GM18498 (cell line): ENCODE measurements around the gene CD52.
A peak's percentile ranks its signal among the peaks of the same experiment; 100 is the strongest.
"Not testable (repeated sequence)": the region's sequence is repeated elsewhere in the genome, so short reads cannot be mapped to it uniquely, and the experiment has no call there.

ENCODE experiments used
- ATAC-seq: cut with Tn5 transposase; IDR thresholded peaks from one replicate; pipeline ENCODE4 v1.9.1; 2021; ENCODE audit warnings: mild to moderate bottlenecking, moderate library complexity; ENCODE audit not compliant: unreplicated experiment

CD52 gene

DNA sequence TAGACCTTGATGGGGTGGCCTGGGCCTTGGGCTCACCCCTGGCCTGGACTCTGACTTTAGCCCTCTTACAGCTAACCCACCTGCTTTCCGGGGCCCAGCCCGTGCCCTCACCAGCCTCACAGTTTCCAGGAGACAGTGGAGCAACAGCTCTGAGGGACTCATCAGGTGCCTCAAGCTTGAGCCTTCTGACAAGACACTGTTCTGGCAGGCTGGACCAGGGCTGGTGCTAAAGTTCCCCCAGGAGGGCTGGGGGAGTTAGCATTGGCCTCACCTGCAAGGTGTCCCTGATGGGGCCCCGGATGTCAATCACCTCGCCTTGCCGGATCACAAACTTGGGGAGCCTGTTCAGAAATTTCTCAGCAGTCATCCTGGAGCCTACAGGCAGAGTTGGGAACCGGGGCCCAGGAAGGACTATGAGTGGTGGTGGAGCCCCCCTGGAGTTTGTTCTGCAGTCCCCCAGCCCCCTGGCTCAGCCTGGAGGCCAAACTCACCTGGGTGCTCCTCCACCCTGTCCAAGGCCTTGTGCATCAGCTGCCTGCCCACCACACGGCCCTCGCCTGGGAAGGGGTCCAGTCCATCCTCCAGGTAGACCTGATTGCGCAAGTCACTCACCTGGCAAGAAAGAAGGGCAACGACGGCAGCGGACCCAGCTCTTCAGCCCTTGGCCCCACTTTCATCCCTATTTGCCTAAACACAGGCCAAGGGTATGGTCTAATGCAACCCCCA, 33.7 kb upstream of the CD52 start:
- ATAC-seq, result no peak

DNA sequence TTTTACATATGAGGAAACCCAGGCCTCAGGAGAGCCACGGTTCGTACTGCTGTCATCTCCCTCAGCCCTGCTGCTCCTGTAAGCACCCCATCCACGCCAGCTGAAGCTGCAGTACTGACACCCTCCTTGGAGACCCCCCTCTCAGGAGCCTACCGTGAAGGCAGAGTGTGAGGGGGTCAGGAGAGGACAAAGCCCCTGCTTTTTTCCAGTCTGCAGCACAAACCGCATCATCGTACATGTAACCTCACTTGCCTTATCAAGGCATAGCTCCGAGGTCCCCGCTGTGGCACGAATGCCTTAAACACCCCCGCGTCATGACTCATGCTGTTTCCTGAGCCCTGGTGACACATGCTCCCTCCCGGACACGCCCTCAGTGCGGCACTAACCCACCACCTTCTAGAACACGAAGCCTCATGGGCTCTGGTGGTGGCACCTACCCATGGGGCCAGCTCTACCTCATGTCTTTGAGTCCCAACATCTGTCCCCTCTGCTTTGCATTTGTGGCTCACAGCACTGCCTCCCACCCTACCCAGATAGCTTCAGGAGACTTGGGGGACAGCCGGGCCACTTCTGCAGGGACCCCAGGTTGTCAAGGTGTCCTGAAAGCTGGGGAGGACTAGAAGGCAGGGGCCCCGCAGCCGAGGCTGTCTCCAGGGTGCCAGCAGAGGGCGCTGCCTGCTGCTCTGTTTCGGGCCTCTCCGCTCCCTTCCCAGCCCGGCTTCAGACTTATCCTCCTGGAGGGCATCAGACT, 33.0 kb upstream of the CD52 start:
- no peak for ATAC-seq

DNA sequence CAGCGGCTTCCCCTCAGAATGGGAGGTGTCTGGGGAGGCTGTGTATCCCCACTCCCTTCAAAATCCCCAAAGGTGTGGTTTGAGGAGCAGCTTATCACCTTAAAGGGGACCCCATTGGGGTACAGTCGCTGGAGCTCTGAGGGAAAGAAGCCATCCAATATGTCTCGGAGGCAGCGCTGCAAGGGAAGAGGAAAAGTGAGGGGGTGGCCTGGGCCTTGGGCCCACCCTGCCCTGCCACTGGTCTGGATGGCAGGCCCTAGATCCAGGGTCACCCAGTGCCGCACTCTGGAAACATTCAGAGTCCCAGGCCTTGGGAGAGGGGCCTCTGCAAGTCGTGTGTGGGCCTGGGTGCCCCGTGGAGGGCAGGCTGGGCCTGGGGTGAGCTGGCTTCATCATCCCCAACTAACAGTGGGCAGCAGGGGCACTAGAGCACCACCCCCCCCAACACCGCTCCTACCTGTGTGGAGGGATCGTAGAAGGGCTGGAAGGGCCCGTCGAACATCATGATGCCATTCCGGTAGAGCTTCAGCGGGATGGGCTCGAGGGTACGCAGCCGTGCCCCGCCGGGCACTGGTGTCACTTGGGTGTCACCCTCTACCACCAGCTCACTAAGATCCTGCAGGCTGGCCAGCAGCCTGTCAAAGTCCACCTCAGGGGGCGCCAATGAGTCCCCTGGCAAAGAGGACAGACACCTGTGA, 32.2 kb upstream of the CD52 start:
- no peak for ATAC-seq

DNA sequence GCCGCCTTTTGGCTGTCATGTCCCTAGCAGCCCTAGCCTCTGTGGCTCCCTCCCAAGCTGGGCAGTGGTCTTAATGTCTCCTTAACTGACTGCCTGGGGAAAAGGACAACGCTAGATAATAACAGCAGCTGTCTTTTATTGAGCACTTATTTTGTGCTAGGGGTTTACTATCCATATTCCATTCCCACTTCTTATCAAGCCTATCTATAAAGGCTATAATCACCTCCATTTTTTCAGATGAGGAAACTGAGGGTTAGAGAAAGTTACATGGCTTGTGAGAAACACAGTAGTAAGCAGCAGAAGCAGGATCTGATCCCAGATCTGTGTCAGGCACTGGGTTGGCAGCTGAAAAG, 31.7 kb upstream of the CD52 start:
- no peak for ATAC-seq

DNA sequence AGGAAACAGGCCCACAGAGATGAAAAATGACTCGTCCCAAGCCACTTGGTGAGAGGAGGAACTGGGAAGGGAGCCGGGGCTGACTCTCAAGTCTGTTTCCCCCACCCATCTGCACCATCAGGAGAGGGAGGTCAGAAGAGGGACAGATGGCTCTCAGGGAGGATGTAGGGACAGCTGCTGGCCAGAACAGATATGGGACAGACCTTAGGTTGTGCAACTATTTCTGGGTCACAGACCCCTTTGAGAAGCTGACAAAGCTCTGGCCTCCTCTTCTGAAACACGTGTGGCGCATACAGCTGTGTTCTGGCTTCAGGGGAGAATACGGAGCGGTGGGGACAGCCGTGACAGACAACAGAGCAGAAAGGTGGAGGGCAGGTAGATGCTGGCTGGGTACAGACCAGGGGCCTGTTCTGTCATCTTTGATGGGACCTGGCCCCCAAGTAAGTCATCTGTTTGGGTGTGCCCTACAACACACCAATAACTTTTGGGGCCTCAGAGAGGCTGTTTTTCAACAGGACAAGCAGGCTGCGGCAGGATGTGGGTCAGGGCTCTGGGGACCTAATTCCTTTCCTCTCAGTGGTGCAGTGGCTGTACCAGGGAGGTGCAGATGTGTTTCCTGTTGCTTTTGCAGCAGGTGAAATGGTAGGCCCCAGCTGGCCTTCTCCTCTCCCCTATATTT, 30.6 kb upstream of the CD52 start:
- ATAC-seq, result peak; percentile 36

DNA sequence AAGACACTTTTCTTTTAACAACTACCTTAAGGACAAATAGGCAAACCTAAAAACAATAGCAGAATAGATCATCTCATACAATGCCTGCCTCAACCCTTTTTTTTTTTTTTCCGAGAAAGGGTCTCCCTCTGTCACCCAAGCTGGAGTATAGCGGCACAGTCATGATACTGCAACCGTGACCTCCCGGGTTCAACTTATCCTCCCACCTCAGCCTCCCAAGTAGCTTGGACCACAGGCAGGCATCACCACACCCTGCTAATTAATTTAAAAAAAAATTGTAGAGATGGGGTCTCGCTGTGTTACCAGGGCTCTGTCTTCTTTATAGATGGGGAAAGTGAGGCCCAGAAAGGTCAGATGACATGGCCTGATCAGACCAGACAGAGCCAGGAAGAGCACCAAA, 29.9 kb upstream of the CD52 start:
- no peak for ATAC-seq

DNA sequence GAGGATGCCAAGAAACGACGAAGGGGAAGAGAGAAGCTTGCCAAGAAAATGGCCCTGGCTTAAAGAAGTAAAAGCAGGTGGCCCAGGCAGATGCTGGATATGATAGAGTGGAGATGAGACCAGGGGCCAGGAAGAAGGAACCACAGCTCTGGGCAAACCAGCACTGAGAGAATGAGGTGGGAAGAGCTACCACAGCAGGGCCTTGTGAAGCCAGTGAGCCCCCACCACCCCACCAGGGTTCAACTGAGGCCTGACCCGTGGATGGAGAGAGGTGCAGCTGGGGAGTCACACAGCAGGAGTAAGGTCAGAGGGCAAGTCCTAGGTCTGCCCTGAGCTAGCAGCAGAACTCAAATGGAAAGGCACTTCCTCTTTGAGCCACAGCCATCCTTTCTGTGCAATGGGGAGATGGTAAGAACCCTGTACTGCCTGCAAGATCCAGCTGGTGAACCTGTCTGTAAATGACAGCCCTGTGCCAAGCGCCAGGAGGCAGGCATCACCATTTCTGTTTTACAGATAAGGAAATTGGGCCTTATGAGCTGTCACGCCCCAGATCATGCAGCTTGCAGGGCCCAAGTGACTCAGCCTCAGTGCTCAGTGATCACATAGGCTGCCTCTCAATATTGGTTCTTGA, 29.3 kb upstream of the CD52 start:
- ATAC-seq, result no peak

DNA sequence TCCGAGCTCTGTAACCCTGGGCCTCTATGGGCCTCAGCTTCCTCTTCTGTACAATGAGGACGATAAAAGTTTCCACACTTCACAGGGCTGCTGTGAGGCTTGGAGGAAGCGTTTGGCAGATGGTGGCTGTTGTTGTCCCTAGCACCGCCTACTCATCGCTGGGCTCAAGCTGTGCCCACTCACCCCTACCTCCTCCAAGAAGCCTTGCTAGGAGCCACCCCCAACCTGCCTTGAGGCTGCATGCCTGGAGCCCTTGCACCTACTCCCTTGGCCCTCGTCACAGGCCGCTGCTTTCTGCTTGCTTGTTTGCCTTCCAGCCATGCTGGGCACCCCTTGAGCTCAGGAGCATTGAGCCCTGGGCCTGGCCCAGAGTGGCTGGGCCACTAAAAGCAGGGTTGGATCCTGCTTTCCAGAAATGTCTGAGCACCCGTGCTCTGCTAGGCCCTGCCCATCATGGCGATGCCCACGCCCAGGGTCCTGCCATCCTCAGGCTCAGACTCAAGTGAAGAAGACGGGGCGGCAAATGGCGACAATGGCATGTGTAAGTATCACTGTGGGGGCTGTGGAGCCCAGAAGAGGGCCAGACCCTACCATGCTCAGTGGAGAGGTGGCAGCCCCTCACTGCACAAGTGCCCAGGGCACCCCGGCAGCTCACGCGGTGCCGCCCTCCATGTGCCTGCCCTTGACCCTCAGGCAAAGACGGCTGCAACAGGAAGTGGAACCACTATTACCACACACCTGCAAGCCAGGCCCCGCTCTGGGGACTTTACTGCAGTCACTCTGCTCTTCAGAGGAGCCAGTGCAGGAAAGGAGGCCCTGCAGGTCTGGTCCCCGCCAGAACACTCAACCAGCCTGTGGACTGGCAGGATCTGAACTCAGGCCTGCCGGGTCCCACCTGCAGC, 28.3 kb upstream of the CD52 start:
- ATAC-seq, result peak; percentile 42

DNA sequence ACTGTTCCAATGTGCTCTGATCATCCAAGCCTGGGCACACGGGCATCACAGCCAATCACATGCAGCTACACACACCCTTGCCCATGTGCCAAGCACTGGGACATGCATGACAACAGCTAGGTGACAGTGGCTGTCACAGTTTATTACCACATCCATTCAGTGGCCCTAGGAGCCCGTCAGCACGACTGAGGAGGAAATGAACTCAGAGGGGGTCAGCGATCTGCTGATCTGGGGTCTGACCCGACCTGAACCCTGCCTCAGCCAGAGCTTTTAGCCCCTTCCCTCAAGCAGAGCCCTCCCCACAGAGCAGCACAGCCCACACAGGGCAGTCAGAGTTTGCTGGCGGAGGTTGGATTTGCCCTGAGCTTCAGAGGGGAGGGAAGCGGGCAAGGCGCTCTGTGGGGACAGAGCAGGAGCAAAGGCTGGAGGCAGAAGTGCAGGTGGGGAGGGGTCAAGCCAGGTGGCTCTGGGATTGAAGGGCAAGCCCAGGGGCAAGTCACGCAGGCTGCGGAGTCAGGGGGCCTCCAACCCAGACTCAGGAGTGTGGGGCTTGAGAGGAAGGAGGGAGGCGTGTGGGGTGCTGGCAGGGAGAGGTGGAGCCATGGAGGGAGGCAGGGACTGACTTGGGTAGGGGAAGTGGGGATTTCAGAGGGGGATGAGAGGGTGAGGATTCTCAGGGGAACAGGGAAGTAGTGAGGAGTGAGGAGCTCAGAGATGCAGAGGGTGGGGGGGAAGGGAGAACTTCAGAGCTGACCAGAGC, 27.5 kb upstream of the CD52 start:
- ATAC-seq, result peak; percentile 4

DNA sequence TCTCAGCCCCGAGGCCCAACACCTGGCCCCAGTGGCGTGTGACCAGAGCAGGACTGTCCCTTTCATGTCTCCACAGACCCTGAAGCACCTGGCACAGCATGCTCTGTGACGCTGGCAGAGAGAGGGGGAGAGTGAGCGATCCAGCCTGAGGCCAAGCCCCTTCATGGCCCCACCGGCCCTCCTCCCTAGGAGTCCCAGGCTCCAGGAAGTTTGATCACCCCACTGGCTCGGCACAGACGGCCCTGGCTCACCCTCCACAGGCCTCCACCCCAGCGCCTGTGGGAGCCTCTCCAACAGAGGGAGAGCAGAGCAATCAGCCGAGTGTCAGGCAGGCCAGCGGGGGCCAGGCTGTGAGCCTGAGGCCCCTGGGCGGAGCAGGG, 26.9 kb upstream of the CD52 start:
- no peak for ATAC-seq

DNA sequence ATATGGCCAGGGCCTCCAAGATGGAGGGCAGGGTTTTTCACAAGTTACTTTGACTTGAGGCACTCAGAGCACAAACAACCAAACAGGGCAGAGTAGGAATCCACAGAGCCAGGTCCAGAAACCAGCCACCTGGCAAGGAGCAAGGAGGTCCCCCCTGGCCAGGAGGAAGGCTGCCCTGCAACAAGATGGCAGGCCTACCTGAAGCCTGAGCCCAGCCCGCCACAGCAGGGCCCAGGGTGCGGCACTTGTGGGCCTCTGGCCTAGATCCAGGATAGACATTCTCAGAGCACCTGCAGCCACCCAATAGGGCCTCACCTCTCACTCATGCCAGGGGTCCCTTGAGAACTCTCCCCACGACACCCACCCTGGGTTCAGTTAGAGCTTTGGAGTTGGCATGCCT, 26.3 kb upstream of the CD52 start:
- ATAC-seq, result no peak

DNA sequence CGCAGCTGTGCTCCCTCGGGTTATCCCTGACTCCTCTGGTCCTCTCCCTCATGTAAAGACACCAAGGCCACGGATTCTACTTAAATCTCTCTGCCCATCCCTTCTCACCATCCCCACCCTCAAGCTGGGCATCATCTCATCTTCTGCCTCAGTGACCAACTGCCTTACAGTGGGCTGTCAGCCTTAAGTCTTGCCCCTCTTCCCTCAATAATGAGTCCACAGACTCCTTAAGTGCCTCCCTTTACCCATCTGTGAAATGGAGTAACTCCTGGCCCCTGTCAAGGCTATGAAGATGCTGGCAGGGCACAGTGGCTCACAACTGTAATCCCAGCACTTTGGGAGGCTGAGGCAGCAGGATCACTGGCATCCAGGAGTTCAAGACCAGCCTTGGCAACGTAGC, 25.8 kb upstream of the CD52 start:
- ATAC-seq, result no peak

DNA sequence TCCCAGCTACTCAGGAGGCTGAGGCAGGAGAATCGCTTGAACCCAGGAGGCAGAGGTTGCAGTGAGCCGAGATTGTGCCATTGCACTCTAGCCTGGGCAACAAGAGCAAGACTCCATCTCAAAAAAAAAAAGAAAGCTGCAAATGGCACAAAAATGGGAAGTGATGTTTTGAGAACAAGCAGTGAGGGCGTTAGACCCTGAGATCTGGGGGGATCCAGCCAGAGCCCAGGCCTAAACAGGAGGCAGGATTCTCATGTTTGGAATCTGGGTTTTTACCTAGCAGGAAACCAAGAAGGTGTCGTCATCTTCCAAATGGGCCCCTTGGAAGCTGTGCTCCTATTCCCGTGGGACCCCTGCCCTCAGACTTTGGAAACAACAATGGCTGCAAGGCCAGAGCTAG, 25.0 kb upstream of the CD52 start:
- ATAC-seq, result not testable (repeated sequence)

DNA sequence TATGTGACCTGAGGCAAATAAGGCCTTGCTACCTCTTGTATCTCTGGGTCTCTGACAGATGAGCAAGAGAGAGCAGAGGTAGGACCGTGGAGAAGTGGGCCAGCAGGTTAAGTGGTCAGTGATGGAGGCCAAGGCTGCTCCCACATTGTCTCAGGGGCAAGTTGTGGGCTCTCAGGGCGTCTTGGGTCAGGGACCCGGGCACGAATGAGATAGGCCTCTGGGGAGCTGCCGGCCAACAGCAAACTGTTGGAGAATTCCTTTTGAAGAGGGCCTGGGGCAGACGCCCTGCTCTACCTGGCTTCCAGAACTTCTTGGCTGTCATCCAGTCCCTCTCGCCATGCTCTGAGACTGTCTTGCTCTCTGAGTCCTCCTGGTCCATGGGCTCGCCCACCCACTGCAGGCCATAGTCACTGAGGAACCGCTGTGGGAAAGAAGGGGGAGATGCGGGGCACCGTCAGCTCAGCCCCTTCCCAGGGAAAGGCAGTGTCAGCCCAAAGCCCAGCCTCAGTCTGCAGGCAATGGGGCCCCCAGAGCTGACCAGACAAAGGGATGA, 23.8 kb upstream of the CD52 start:
- ATAC-seq, result no peak

DNA sequence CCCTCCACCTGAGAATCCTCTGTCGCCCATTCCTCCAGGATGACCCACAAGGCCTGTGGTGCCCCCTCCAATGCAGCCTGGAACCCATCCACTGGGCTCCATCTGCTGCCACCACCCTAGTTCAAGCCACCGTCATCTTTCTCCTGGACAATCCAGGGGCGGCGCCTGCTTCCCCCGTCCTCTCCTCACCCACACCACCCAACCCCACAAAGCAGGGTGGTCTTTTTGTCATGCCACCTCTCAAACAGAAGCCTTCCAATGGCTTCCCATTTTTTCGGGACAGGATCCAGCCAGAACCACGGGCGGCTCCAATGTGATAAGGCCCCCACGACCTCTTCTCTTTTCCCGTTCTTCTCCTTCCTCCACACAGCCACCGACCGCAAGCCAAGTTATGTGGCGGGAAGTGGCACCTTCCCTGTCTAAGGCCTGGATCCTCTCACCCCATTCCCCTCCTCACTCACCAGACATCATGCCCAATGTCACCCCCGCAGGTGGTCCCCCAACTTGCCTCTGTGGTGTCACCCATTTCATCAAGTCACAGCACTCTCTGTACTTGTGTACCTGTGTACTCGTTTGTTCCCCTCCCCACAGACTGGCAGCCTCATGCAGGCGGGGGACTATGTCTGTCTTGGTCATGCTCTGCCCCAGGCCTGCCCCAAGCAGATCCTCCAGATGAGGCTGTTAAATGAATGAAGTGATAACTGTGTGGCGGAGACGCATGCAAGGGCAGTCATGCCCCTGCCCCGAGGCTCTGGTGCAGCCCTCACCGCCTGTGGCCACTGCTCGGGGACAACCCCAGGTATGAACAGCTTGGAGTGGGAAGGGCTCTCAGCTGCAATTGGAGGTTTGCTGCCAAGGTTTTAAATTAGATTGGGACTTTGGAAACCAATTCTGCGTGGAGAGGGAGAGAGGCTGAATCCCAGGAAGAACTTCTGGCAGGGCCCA, 22.3 kb upstream of the CD52 start:
- no peak for ATAC-seq

DNA sequence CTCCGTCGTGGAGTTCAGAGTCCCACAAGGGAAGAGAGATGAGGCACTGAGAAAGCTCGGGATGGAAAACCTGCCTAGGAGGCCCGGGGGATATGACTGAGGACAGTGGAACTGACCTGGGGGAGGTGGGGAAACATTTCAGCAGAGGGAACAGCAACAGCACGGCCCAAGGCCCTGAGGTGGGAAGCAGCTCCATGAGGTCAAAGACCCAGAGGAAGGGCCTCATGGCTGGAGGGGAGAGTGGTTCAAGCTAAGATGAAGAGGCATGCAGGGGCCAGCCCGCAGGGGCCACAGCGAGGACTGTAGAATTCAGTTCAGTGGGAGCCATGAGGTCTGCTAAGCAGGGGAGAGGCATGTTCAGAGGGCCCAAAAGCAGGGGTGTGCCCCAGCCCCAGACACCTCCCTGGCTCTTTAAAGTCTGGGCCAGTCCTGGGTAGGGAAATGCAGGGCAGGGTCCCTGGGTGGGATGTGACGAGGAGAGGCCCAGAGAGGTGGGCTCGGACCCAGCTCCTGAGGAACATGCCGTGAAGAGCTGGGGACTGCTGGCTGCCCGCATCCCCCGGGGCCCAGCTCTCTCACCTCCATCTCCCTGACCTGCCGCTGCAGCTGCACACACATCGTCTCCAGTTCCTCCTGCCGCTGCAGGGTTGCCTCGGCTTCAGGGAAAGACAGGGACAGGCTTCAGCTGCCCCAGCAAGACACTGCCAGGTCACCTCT, 21.3 kb upstream of the CD52 start:
- ATAC-seq, result no peak

DNA sequence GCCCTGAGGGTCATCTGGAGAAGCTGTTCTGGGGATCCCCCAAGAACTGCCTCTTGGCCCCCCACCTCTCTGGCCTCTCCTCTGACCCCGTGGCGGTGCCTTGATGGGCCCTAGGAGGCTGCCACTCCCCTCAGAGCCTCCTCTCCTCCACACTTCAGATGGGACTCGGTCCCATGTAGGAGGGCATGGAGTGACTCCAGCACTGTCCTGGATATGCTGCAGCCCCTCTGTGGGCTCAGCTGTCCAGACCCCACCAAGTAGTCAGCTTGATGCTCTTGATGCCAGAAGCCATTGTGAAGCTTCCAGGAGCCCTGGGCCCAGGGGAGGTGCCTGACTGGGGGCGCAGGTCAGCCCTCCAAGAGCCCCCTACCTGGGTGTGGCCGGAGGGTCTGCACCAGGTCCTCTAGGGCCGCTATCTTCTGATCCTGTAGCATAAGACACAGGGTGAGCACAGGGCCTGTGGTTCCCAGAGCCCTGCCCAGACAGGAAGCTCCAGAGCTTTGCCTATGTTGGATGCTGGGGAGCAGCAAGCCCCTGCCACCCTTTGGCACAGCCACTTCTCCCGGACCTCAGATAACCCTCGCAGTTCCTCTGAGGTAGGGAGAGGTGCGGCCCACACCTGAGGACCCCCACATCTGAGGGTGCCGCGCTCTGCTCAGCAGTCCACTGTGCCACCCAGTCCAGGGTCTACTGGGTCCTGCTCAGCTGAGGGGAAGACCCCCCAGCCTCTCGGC, 20.5 kb upstream of the CD52 start:
- ATAC-seq, result no peak
